HepG2 (cell line): ENCODE measurements around the gene ADGRG6. TPM values are rescaled to one million over a fixed set of nuclear protein-coding genes. Genes with fewer than 3 reads are reported as not detected.

Source experiments
- ATF7-NPFF ChIP-seq: sonication (generic); formaldehyde crosslinking; IDR thresholded peaks from 2 replicates; pipeline ENCODE4 v1.8.1; 2023; ENCODE audit warnings: mild to moderate bottlenecking, low read depth, missing genetic modification reagents, moderate library complexity
- CEBPG ChIP-seq: IDR thresholded peaks from 2 replicates; pipeline ENCODE4 v1.6.1; 2016
- CSRNP2 ChIP-seq: sonication (generic); formaldehyde crosslinking; conservative IDR thresholded peaks from 2 replicates; pipeline ENCODE4 v1.8.0; 2022; ENCODE audit warnings: low read depth, missing genetic modification reagents
- HNF1B ChIP-seq: sonication (generic); formaldehyde crosslinking; IDR thresholded peaks from 2 replicates; pipeline ENCODE4 v1.5.1; 2020; ENCODE audit warnings: mild to moderate bottlenecking, moderate library complexity, missing genetic modification reagents
- HNRNPLL ChIP-seq: fragments of 200-400 bp; formaldehyde crosslinking; IDR thresholded peaks from 2 replicates; pipeline ENCODE4 v1.6.1; 2017; ENCODE audit warnings: mild to moderate bottlenecking, low read depth, low read length; ENCODE audit not compliant: poor library complexity, severe bottlenecking
- MBNL3 ChIP-seq: fragments of 250-450 bp; sonication (Bioruptor Pico); conservative IDR thresholded peaks from 2 replicates; pipeline ENCODE4 v1.8.0; 2022; ENCODE audit warnings: mild to moderate bottlenecking, inconsistent platforms
- MXD1 ChIP-seq: sonication (generic); formaldehyde crosslinking; IDR thresholded peaks from 2 replicates; pipeline ENCODE4 v1.4.0; 2020; ENCODE audit warnings: mild to moderate bottlenecking, missing genetic modification reagents
- NR3C1 ChIP-seq: sonication (generic); formaldehyde crosslinking; IDR thresholded peaks from 2 replicates; pipeline ENCODE4 v1.4.0; 2020; ENCODE audit warnings: missing genetic modification reagents
- PCBP1 ChIP-seq: fragments of 200-400 bp; formaldehyde crosslinking; IDR thresholded peaks from 2 replicates; pipeline ENCODE4 v1.6.1; 2017; ENCODE audit warnings: mild to moderate bottlenecking, low read depth, low read length, borderline replicate concordance
- POLR2A ChIP-seq, 2 experiments: IDR thresholded peaks; 2 replicates each; pipeline ENCODE4 v1.6.1; 2011; ENCODE audit warnings: low read depth in 2 of 2, low read length in 2 of 2, mild to moderate bottlenecking in 1 of 2, moderate library complexity in 1 of 2; ENCODE audit not compliant: insufficient read depth in 1 of 2
- POLR2AphosphoS5 ChIP-seq: IDR thresholded peaks from 2 replicates; pipeline ENCODE4 v1.6.1; 2012; ENCODE audit warnings: low read depth, low read length
- SMC3 ChIP-seq: IDR thresholded peaks from 2 replicates; pipeline ENCODE4 v1.6.1; 2011; ENCODE audit warnings: low read length, improper control_type of control experiment
- SNAPC2 ChIP-seq: sonication (generic); formaldehyde crosslinking; IDR thresholded peaks from 2 replicates; pipeline ENCODE4 v1.8.1; 2022; ENCODE audit warnings: mild to moderate bottlenecking, missing genetic modification reagents
- STAT5B ChIP-seq: sonication (generic); formaldehyde crosslinking; IDR thresholded peaks from 2 replicates; pipeline ENCODE4 v1.4.0; 2020; ENCODE audit warnings: missing genetic modification reagents
- SYNCRIP ChIP-seq: fragments of 200-400 bp; formaldehyde crosslinking; IDR thresholded peaks from 2 replicates; pipeline ENCODE4 v1.6.1; 2018; ENCODE audit warnings: mild to moderate bottlenecking, low read depth, low read length; ENCODE audit not compliant: insufficient read depth
- ZNF10 ChIP-seq: sonication (generic); formaldehyde crosslinking; IDR thresholded peaks from 2 replicates; pipeline ENCODE4 v1.4.0; 2020; ENCODE audit warnings: mild to moderate bottlenecking, low read depth, missing genetic modification reagents, borderline replicate concordance
- ZNF407 ChIP-seq: sonication (generic); formaldehyde crosslinking; IDR thresholded peaks from one replicate; pipeline ENCODE4 v1.5.1; 2020; ENCODE audit warnings: mild to moderate bottlenecking, missing genetic modification reagents; ENCODE audit errors: not compliant biosample characterization
- ZNF879 ChIP-seq: sonication (generic); formaldehyde crosslinking; IDR thresholded peaks from 2 replicates; pipeline ENCODE4 v1.8.1; 2023; ENCODE audit warnings: missing genetic modification reagents
- polyA plus RNA-seq, 8 experiments: library from polyadenylated mRNA; depleted of rRNA in 3 of 8; stranded (reverse) in 7 of 8; unstranded in 1 of 8; fragments of >200 nt; fragmentation: Illumina TruSeq in 4 of 8; extraction: Trizol in 4 of 8; gene quantifications; 2 replicates each; pipeline versions ENCODE4 v1.2.1 to v1.2.3, GENCODE V29; 2011 to 2016; ENCODE audit warnings: low read depth in 4 of 8, missing spikeins in 1 of 8, mixed read lengths in 1 of 8; ENCODE audit not compliant: insufficient read depth in 1 of 8
- total RNA-seq, 5 experiments: library from RNA; depleted of rRNA; stranded (reverse); fragments of >200 nt; fragmentation: Illumina TruSeq; extraction: Trizol; gene quantifications; 2 replicates each; pipeline ENCODE4 v1.2.3, GENCODE V29; 2016; ENCODE audit warnings: low read depth in 1 of 5

Gene ADGRG6
- total and polyA plus RNA-seq, 2 of the 13 experiments (the other 11 are each of a cell fraction or from before 2014, with no cell fraction given) = 129 to 249 TPM

- TF ChIP-seq PCBP1 = no peak
- 0 out of 2 replicates have a peak, but pooled peaks have one; percentile 14 for TF ChIP-seq CSRNP2 (CRISPR knock-in tag)
- TF ChIP-seq SYNCRIP = no peak
- peak; percentile 89; the same call in 1 of the 2 replicates for TF ChIP-seq STAT5B (CRISPR knock-in tag)
- no peak for TF ChIP-seq NR3C1
- no peak; the same call in 1 of the 2 replicates for TF ChIP-seq ZNF879 (CRISPR knock-in tag)
- TF ChIP-seq CEBPG = no peak
- TF ChIP-seq HNF1B = no peak; the same call in none of the 2 replicates
- no peak for TF ChIP-seq ZNF10
- TF ChIP-seq POLR2AphosphoS5 = peak; percentile 59; the same call in 1 of the 2 replicates
- TF ChIP-seq MBNL3 (CRISPR knock-in tag) = no peak
- peak; percentile 91 for TF ChIP-seq ZNF407
- peak; percentile 84; the same call in 1 of the 2 replicates for TF ChIP-seq SNAPC2 (CRISPR knock-in tag)
- no peak for TF ChIP-seq SMC3
- TF ChIP-seq ATF7-NPFF (CRISPR knock-in tag) = peak; percentile 96
- peak; percentile 95 for TF ChIP-seq MXD1 (CRISPR knock-in tag)
- peak; percentile 33 to 87; a peak in 3 of 4 replicates for TF ChIP-seq POLR2A (IDR thresholded peaks at IDR 0.05; ENCODE audit: insufficient read depth in 1 of 2, low read depth in 2 of 2, low read length in 2 of 2)
- TF ChIP-seq HNRNPLL = peak; percentile 97
Measured at GRCh38 chr6:142301651-142302391, at the start of gene ADGRG6 (continued).
